Activated CD8-positive, alpha-beta memory T cell treated with anti-CD3 and anti-CD28 coated beads, Interleukin-2, amount 50 U/mL, for 48 hours (primary cell): ENCODE results near the gene WWOX.

ENCODE experiments used
- DNase-seq: peaks from one replicate; pipeline ENCODE4 v3.0.0-alpha.2; 2020

The WWOX gene

GRCh38 chr16:78147911-78148401 lies 48.5 kb downstream of the WWOX start:
- no peak for DNase-seq

- no peak for DNase-seq
Observed at GRCh38 chr16:78150233-78150632, 50.8 kb downstream of the WWOX start.

- DNase-seq, result no peak
Observed at GRCh38 chr16:78154729-78155461, 55.4 kb downstream of the WWOX start.

GRCh38 chr16:78155791-78156345 lies 56.4 kb downstream of the WWOX start:
- no peak for DNase-seq

- DNase-seq, result no peak
Observed at GRCh38 chr16:78161023-78161729, 61.7 kb downstream of the WWOX start.

- DNase-seq, result no peak
Observed at GRCh38 chr16:78163772-78164670, 64.6 kb downstream of the WWOX start.

- no peak for DNase-seq
Observed at GRCh38 chr16:78170494-78170933, 71.1 kb downstream of the WWOX start.

GRCh38 chr16:78175287-78175686 lies 75.8 kb downstream of the WWOX start:
- no peak for DNase-seq

- DNase-seq, result no peak
Observed at GRCh38 chr16:78176435-78176834, 77.0 kb downstream of the WWOX start.

- DNase-seq, result no peak
Observed at GRCh38 chr16:78177218-78177617, 77.8 kb downstream of the WWOX start.

- DNase-seq, result no peak
Observed at GRCh38 chr16:78177987-78178386, 78.5 kb downstream of the WWOX start.

GRCh38 chr16:78179666-78180065 lies 80.2 kb downstream of the WWOX start:
- DNase-seq, result no peak

GRCh38 chr16:78180349-78180748 lies 80.9 kb downstream of the WWOX start:
- DNase-seq, result no peak

- DNase-seq, result no peak
Observed at GRCh38 chr16:78183437-78184237, 84.2 kb downstream of the WWOX start.

- no peak for DNase-seq
Observed at GRCh38 chr16:78184238-78185183, 85.1 kb downstream of the WWOX start.

- no peak for DNase-seq
Observed at GRCh38 chr16:78189121-78189520, 89.7 kb downstream of the WWOX start.

- DNase-seq, result no peak
Observed at GRCh38 chr16:78192734-78193488, 93.5 kb downstream of the WWOX start.

GRCh38 chr16:78194948-78195347 lies 95.5 kb downstream of the WWOX start:
- no peak for DNase-seq

GRCh38 chr16:78195797-78196196 lies 96.3 kb downstream of the WWOX start:
- DNase-seq, result no peak

- DNase-seq, result no peak
Observed at GRCh38 chr16:78196502-78196901, 97.0 kb downstream of the WWOX start.
